Epithelial cell of esophagus (primary cell): ENCODE data around the gene LRFN2.

Experiments used
- DNase-seq: peaks from one replicate; pipeline ENCODE4 v3.0.0; 2010; ENCODE audit warnings: low read depth
- H3K4me3 ChIP-seq: 2 replicates; pipeline ENCODE4 v1.5.1; 2011; ENCODE audit warnings: mild to moderate bottlenecking, low read length, control low read depth
- CTCF ChIP-seq: IDR thresholded peaks from 2 replicates; pipeline ENCODE4 v1.5.1; 2011; ENCODE audit warnings: low read depth, mild to moderate bottlenecking, low read length, control low read depth, inconsistent platforms; ENCODE audit not compliant: insufficient read depth; ENCODE audit errors: missing control alignments

The LRFN2 gene

GRCh38 chr6:40455686-40456389 lies 131.3 kb downstream of the LRFN2 start:
- H3K4me3 ChIP-seq, result no peak overlapping the region
- DNase-seq, result no peak
- TF ChIP-seq CTCF, result no peak

- H3K4me3 ChIP-seq, result no peak overlapping the region
- no peak for DNase-seq
- TF ChIP-seq CTCF, result no peak
These were observed 136.7 kb downstream of the LRFN2 start for GRCh38 chr6:40450483-40450882.

GRCh38 chr6:40444811-40445210 lies 142.4 kb downstream of the LRFN2 start:
- TF ChIP-seq CTCF, result no peak
- DNase-seq, result peak; percentile 60
- H3K4me3 ChIP-seq, result no peak overlapping the region

GRCh38 chr6:40444312-40444711 lies 142.9 kb downstream of the LRFN2 start:
- no peak for TF ChIP-seq CTCF
- no peak overlapping the region for H3K4me3 ChIP-seq
- no peak for DNase-seq

- no peak for DNase-seq
- H3K4me3 ChIP-seq, result no peak overlapping the region
- TF ChIP-seq CTCF, result no peak
These were observed 143.3 kb downstream of the LRFN2 start for GRCh38 chr6:40443842-40444241.

- no peak for DNase-seq
- no peak for TF ChIP-seq CTCF
These were observed 144.6 kb downstream of the LRFN2 start for GRCh38 chr6:40442591-40442990.

GRCh38 chr6:40441150-40441549 lies 146.0 kb downstream of the LRFN2 start:
- no peak overlapping the region for H3K4me3 ChIP-seq
- no peak for DNase-seq
- TF ChIP-seq CTCF, result no peak

More at GRCh38 chr6:40442591-40442990, 144.6 kb downstream of the LRFN2 start:
- H3K4me3 ChIP-seq, result no peak overlapping the region
